Panc1 (cell line): ENCODE results near the gene GRM3.

Experiments
- CTCF ChIP-seq: fragments of 450-650 bp; IDR thresholded peaks from 2 replicates; pipeline ENCODE4 v1.5.1; 2017; ENCODE audit warnings: mild to moderate bottlenecking
- SIN3A ChIP-seq: IDR thresholded peaks from 2 replicates; pipeline ENCODE4 v1.6.1; 2012; ENCODE audit warnings: low read depth, mild to moderate bottlenecking, low read length, moderate library complexity, borderline replicate concordance; ENCODE audit not compliant: insufficient read depth

GRCh38 chr7:86665669-86666068 lies 22.0 kb downstream of the GRM3 start:
- no peak for TF ChIP-seq CTCF
- TF ChIP-seq SIN3A = no peak
